Neural cell (in vitro differentiated cells): Measurements from ENCODE around the gene SNX32.

Experiments
- TAF1 ChIP-seq: IDR thresholded peaks from 2 replicates; pipeline ENCODE4 v1.6.1; 2012; ENCODE audit warnings: low read depth
- TF ChIP-seq, protein P1 (sequence below): fragments of 450-650 bp; IDR thresholded peaks from 2 replicates; pipeline ENCODE4 v1.5.1; 2014; ENCODE audit warnings: antibody characterized with exemption, mild to moderate bottlenecking, moderate library complexity; ENCODE audit not compliant: poor library complexity, severe bottlenecking

GRCh38 chr11:65888163-65888814 is 54.5 kb downstream of the SNX32 start, which contains the start of gene FIBP:
- TF ChIP-seq, protein P1, sequence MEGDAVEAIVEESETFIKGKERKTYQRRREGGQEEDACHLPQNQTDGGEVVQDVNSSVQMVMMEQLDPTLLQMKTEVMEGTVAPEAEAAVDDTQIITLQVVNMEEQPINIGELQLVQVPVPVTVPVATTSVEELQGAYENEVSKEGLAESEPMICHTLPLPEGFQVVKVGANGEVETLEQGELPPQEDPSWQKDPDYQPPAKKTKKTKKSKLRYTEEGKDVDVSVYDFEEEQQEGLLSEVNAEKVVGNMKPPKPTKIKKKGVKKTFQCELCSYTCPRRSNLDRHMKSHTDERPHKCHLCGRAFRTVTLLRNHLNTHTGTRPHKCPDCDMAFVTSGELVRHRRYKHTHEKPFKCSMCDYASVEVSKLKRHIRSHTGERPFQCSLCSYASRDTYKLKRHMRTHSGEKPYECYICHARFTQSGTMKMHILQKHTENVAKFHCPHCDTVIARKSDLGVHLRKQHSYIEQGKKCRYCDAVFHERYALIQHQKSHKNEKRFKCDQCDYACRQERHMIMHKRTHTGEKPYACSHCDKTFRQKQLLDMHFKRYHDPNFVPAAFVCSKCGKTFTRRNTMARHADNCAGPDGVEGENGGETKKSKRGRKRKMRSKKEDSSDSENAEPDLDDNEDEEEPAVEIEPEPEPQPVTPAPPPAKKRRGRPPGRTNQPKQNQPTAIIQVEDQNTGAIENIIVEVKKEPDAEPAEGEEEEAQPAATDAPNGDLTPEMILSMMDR = peak; percentile 99
- TF ChIP-seq TAF1 = peak; percentile 68
